DND-41 (cell line): ENCODE data around the gene FOLR2.

Experiments used
- ATAC-seq: fragments of 200-7000 bp; cut with Tn5 transposase; 3 replicates; pipeline ENCODE4 v1.9.1; 2021; ENCODE audit warnings: low read depth; ENCODE audit not compliant: insufficient read depth
- DNase-seq: peaks from one replicate; pipeline ENCODE4 v3.0.0-alpha.2; 2020
- H2AFZ ChIP-seq: 2 replicates; pipeline ENCODE4 v1.6.0; 2012; ENCODE audit warnings: low read depth, low read length
- H3K27ac ChIP-seq: 2 replicates; pipeline ENCODE4 v1.5.1; 2012; ENCODE audit warnings: low read length, inconsistent platforms
- H3K27me3 ChIP-seq: fragments of 200-600 bp; sonication (generic); 2 replicates; pipeline ENCODE4 v1.6.0; 2012; ENCODE audit warnings: low read length, mild to moderate bottlenecking, inconsistent platforms; ENCODE audit not compliant: insufficient read depth, poor library complexity
- H3K36me3 ChIP-seq: 2 replicates; pipeline ENCODE4 v1.5.1; 2012; ENCODE audit warnings: low read length, inconsistent platforms; ENCODE audit not compliant: insufficient read depth
- H3K4me1 ChIP-seq: 2 replicates; pipeline ENCODE4 v1.5.1; 2012; ENCODE audit warnings: mild to moderate bottlenecking, low read length; ENCODE audit not compliant: insufficient read depth
- H3K4me2 ChIP-seq: 2 replicates; pipeline ENCODE4 v1.6.0; 2012; ENCODE audit warnings: mild to moderate bottlenecking, moderate library complexity, low read length, inconsistent platforms; ENCODE audit not compliant: insufficient read depth
- H3K4me3 ChIP-seq, 2 experiments: fragments of 200-600 bp in 1 of 2; shearing (Covaris generic) in 1 of 2; 2 replicates each; pipeline ENCODE4 v1.5.1; 2012 to 2016; ENCODE audit warnings: inconsistent platforms in 2 of 2, low read length in 2 of 2, mild to moderate bottlenecking in 2 of 2, low read depth in 1 of 2, moderate library complexity in 1 of 2
- H3K79me2 ChIP-seq: 2 replicates; pipeline ENCODE4 v1.6.0; 2012; ENCODE audit warnings: low read length, inconsistent platforms; ENCODE audit not compliant: insufficient read depth
- H3K9ac ChIP-seq: 2 replicates; pipeline ENCODE4 v1.6.0; 2012; ENCODE audit warnings: low read depth, mild to moderate bottlenecking, inconsistent platforms, low read length, moderate library complexity
- H3K9me3 ChIP-seq: 2 replicates; pipeline ENCODE4 v1.5.1; 2012; ENCODE audit warnings: low read length, moderate library complexity, mild to moderate bottlenecking, inconsistent platforms; ENCODE audit not compliant: insufficient read depth, severe bottlenecking
- H4K20me1 ChIP-seq: 2 replicates; pipeline ENCODE4 v1.6.0; 2012; ENCODE audit warnings: low read length; ENCODE audit not compliant: insufficient read depth
- CTCF ChIP-seq: IDR thresholded peaks from 2 replicates; pipeline ENCODE4 v1.5.1; 2012; ENCODE audit warnings: borderline replicate concordance, low read length, moderate library complexity, mild to moderate bottlenecking; ENCODE audit not compliant: poor library complexity, severe bottlenecking; ENCODE audit errors: extremely low read depth
- EZH2 ChIP-seq: IDR thresholded peaks from 3 replicates; pipeline ENCODE4 v1.6.1; 2012; ENCODE audit warnings: borderline replicate concordance, low read depth, mild to moderate bottlenecking, moderate library complexity, low read length, inconsistent platforms; ENCODE audit not compliant: severe bottlenecking

The FOLR2 gene

GRCh38 chr11:72208281-72208680 lies 8.3 kb upstream of the FOLR2 start:
- Histone ChIP-seq H3K4me2 (no peak overlapping the region), H3K9ac (no peak overlapping the region), H2AFZ (no peak overlapping the region), H3K9me3 (peaks cover 4% of the 10 kb centered on the region), H3K4me3 (no peak overlapping the region), H4K20me1 (no peaks in the 10 kb centered on the region), H3K4me1 (no peaks in the 10 kb centered on the region), H3K27ac (no peak overlapping the region), H3K27me3 (no peaks in the 10 kb centered on the region), H3K36me3 (no peaks in the 10 kb centered on the region), H3K79me2 (no peaks in the 10 kb centered on the region)
- TF ChIP-seq EZH2 (no peak), CTCF (no peak)
- ATAC-seq = no peak
- no peak for DNase-seq

- H3K4me1 ChIP-seq = no peaks in the 10 kb centered on the region
- no peak overlapping the region for H3K27ac ChIP-seq
- H4K20me1 ChIP-seq = no peaks in the 10 kb centered on the region
- no peak overlapping the region for H2AFZ ChIP-seq
- H3K4me2 ChIP-seq = no peak overlapping the region
- no peak overlapping the region for H3K4me3 ChIP-seq
- no peaks in the 10 kb centered on the region for H3K27me3 ChIP-seq
- no peak overlapping the region for H3K9ac ChIP-seq
- DNase-seq (no peak), ATAC-seq (no peak)
- no peak for TF ChIP-seq CTCF
- TF ChIP-seq EZH2 = no peak
- peaks cover 4% of the 10 kb centered on the region for H3K9me3 ChIP-seq
- no peaks in the 10 kb centered on the region for H3K36me3 ChIP-seq
- H3K79me2 ChIP-seq = no peaks in the 10 kb centered on the region
Measured at GRCh38 chr11:72209101-72209500, 7.5 kb upstream of the FOLR2 start.

GRCh38 chr11:72217841-72218240 lies 1.2 kb downstream of the FOLR2 start:
- Histone ChIP-seq H3K9ac (no peak overlapping the region), H3K4me3 (no peak overlapping the region), H3K4me2 (no peak overlapping the region), H3K27ac (no peak overlapping the region), H4K20me1 (no peaks in the 10 kb centered on the region), H3K27me3 (peaks cover 23% of the 10 kb centered on the region), H3K9me3 (no peaks in the 10 kb centered on the region), H3K36me3 (no peaks in the 10 kb centered on the region), H2AFZ (no peak overlapping the region), H3K4me1 (peaks cover 9% of the 10 kb centered on the region), H3K79me2 (no peaks in the 10 kb centered on the region)
- DNase-seq (no peak), ATAC-seq (no peak)
- TF ChIP-seq CTCF = no peak
- TF ChIP-seq EZH2 = no peak

- TF ChIP-seq EZH2 = no peak
- no peak for TF ChIP-seq CTCF
- H3K27me3 ChIP-seq = peaks cover 23% of the 10 kb centered on the region
- peaks cover 9% of the 10 kb centered on the region for H3K4me1 ChIP-seq
- H4K20me1 ChIP-seq = no peaks in the 10 kb centered on the region
- H3K9me3 ChIP-seq = no peaks in the 10 kb centered on the region
- no peaks in the 10 kb centered on the region for H3K36me3 ChIP-seq
- no peaks in the 10 kb centered on the region for H3K79me2 ChIP-seq
- no peak overlapping the region for H3K4me3 ChIP-seq
- H3K9ac ChIP-seq = no peak overlapping the region
- H3K4me2 ChIP-seq = no peak overlapping the region
- ATAC-seq = no peak
- no peak overlapping the region for H3K27ac ChIP-seq
- DNase-seq = no peak
- H2AFZ ChIP-seq = no peak overlapping the region
Measured at GRCh38 chr11:72218251-72218745, 1.7 kb downstream of the FOLR2 start.
